Limb (tissue), 2 donors: Measurements from ENCODE around the gene SSTR4.
"Not testable (repeated sequence)": the region's sequence is repeated elsewhere in the genome, so short reads cannot be mapped to it uniquely, and the experiment has no call there.

ENCODE experiments used
- DNase-seq, 2 donors: peaks; one replicate each; pipeline ENCODE4 v3.0.0-alpha.2; 2016; ENCODE audit errors: extremely low spot score in 2 of 2

SSTR4 gene, protein sequence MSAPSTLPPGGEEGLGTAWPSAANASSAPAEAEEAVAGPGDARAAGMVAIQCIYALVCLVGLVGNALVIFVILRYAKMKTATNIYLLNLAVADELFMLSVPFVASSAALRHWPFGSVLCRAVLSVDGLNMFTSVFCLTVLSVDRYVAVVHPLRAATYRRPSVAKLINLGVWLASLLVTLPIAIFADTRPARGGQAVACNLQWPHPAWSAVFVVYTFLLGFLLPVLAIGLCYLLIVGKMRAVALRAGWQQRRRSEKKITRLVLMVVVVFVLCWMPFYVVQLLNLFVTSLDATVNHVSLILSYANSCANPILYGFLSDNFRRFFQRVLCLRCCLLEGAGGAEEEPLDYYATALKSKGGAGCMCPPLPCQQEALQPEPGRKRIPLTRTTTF

DNA sequence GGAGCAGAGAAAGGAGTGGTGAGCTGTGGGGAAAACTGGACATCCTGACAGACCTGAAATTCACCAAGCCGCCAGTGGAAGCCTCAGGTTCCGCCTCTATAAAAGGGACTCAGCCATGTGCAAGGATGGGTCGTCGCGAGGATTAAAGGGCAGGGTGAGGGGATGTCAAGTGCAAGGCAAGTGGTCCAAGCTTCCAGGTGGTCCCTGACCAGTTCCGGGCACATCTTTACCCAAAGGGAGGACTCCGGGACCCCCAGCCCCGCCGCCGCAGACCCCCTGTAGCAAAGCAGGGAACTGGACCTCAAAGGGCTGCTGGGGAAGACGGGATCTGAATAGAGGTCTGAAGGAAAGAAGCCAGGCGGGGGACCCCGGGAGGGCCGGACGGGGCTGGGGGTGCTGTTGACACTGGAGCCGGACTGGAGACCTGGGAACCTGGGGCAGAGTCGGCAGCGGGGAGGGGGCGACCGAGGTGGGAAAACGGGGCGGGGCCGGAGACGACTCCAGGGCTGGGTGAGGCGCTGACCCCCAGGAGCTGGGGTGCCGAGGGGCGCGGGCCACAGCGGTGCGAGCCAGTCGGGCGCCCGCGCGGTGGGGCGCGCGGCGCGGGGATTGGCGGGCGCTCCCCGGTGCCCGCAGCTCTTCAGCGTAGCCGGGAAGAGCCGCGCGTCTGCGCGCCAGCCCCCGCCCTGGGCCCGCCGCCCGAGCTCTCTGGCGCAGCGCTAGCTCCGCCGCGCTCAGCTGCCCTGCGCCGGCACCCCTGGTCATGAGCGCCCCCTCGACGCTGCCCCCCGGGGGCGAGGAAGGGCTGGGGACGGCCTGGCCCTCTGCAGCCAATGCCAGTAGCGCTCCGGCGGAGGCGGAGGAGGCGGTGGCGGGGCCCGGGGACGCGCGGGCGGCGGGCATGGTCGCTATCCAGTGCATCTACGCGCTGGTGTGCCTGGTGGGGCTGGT, at the start of gene SSTR4:
TSS of gene SSTR4 (plus strand) at position 592 of the 951 bp plus-strand sequence. CDS start at position 764, 172 bp downstream.
- DNase-seq, result peak in 1 of 2 donors; percentile 44

GRCh38 chr20:22986601-22987000, 48.5 kb upstream of the SSTR4 start:
- no peak for DNase-seq

DNA sequence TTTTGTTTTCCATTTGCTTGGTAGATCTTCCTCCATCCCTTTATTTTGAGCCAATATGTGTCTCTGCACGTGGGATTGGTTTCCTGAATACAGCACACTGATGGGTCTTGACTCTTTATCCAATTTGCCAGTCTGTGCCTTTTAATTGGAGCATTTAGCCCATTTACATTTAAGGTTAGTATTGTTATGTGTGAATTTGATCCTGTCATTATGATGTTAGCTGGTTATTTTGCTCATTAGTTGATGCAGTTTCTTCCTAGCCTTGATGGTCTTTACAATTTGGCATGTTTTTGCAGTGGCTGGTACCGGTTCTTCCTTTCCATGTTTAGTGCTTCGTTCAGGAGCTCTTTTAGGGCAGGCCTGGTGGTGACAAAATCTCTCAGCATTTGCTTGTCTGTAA, 43.7 kb upstream of the SSTR4 start:
- DNase-seq, result not testable (repeated sequence)

DNA sequence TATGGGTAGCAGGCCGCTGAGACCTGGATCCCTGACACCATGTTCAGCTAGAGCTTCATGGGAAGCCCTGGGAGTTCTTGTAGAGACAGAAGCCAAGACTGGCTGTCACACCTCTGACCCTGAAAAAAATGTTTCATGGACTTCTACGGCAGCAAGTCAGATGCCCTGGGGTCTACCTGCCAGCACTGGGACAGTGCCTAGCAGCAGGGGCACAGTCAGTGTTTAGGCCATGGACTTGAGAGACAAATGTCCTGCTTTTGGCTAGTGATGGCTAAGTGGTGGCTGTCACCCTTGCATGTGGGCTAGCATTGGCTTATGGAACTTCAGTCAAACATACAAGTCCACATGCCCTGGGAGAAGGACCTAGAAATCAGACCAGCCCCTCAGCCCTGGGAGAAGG, 41.3 kb upstream of the SSTR4 start:
- DNase-seq, result no peak

DNA sequence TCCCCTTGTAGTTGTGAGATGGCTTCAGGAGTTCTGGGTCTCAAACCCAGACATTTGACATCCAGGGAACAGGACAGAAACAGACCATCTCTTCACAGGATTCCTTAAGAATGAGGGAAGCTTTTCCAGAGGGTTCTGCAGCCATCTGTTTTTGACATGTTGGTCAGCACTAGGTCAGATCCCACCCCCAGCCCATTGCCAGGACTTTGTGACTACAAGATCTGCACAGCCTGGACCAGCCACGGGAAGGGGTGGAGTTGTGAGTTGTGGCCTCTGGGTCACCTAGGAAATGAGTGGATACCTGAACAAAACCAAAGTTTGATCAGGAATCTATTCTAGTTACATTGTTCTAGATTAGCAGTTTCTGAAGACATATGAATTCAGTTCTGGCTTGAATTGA, 39.2 kb upstream of the SSTR4 start:
- DNase-seq, result no peak

DNA sequence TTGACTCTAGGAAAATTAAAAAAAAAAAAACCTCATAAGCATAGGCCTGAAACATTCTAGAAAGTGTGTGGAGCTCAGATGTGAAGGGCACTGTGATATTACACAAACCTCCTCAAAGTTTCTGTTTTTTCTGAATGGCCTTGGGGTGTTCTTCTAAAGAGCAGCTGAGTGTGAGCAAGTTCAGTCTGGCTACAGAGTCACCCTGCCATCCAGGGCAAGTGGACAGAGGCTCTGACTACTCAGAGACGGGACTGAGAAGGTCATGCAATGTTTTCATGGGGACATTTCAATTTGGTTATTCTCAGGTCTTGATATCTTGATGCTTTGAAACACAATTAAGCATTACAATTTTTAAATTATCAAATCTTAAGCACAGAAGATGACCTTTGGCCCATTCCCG, 36.6 kb upstream of the SSTR4 start:
- DNase-seq, result no peak

GRCh38 chr20:22999756-23000155, 35.4 kb upstream of the SSTR4 start:
- no peak for DNase-seq

- DNase-seq, result no peak
Observed at GRCh38 chr20:23000232-23000947, 34.7 kb upstream of the SSTR4 start.

DNA sequence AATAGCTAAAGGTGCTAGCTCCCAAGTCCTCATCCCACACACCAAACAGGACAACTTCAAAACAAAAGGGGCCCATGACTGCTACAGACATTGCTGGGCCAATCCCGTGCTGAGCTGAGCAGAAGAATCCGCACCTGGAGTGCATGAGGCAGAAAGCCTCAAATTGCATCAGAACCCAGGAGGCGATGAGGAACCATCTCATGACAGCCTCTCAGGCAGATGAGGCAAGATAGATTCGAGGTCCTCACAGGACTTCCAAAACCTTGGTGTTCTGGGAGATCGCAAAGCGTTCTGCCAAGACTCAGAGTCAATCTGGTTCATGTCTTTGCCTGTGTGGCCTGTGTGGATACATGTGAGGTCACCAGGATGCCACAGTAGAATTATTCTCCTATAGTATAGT, 32.8 kb upstream of the SSTR4 start:
- no peak for DNase-seq

DNA sequence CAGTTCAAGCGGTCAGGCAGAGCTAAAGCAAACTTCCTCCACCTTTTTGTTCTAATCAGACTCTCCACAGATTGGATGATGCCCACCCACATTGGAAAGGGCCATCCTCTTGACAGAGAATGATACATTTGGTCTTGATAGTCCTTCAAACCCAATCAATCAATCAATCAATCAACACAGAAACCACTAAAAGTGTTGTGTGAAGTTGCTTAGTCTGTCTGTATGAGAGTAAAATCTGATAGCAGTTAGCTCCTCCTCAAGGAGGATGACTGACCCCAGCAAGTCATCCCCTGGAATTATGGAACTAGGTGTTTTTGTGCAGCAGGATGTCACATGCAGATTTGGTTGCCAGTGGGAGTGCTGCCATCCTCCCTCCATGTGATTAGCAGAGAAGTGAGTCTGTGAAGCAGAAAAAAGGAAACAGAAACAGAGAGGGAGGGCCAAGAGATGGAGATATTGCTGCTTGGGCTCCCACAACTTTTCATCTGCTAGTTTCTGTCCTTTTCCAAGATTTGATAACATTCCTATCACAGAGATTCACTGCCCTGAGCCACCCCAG, 32.0 kb upstream of the SSTR4 start:
- no peak for DNase-seq

DNA sequence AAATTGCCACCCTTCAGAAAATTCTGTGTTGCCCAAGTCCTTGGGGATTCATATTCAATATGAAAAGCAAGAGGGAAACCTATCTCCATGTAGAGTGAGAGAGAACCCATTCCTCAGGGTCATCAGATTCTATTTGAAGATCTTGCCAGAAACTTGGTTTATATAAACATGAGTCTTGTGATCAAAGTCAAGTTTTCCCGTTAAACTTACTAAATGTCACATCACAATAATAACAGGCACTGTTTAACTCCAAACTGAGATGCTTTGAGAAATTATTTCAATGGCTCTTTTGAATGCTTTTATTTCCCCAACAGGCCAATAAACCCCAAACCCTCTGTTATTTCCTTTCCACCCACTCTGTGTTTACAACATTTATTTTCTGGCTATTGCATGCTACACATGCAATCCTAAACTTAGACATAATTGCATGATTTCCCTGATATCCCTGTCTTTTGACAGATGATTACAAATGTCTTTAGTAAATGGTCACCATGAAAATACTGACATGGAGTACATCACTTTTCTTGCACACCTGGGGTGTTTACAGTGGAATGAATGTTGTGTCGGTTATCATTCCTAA, 31.1 kb upstream of the SSTR4 start:
- no peak for DNase-seq

DNA sequence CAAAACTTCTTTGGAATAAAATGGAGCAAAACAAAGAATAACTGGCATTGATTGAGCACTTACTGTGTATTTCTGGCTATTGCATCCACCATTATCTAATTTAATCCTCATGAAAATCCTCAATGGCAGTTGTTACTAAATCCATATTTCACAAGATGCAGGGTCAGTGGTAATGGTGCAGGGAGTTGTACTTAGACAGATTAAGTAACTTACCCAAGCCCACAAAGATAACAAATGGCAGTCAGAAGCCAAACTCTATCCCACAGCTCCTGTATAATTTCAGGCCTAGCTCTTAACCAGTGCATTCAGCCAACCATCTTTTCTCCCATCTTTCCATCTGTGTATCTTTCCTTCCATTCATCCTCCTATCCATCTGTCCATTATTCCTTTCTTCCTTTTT, 29.3 kb upstream of the SSTR4 start:
- DNase-seq, result no peak

GRCh38 chr20:23007462-23007861, 27.6 kb upstream of the SSTR4 start:
- no peak for DNase-seq

GRCh38 chr20:23007886-23008655, 27.0 kb upstream of the SSTR4 start:
- no peak for DNase-seq

GRCh38 chr20:23008667-23009066, 26.4 kb upstream of the SSTR4 start:
- DNase-seq, result no peak

DNA sequence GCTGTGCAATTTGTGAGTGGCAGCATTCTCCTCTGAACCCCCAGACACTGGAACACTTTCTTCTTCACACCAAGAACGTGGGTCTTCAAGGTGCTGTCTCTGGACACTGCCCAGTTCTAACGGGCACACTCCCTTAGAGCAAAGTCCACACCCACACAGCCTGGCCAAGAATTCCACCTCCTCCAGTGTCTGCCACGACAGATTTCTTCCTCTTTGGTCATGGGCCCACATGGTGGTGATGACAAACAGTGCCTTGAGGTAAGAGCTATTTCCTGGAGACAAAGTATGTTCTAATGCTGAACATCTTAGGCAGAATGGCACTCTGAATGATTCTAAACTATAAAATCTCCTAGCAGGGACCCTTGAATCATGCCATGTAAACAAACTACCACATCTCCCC, 25.5 kb upstream of the SSTR4 start:
- no peak for DNase-seq

GRCh38 chr20:23010096-23010495, 25.0 kb upstream of the SSTR4 start:
- DNase-seq, result no peak

DNA sequence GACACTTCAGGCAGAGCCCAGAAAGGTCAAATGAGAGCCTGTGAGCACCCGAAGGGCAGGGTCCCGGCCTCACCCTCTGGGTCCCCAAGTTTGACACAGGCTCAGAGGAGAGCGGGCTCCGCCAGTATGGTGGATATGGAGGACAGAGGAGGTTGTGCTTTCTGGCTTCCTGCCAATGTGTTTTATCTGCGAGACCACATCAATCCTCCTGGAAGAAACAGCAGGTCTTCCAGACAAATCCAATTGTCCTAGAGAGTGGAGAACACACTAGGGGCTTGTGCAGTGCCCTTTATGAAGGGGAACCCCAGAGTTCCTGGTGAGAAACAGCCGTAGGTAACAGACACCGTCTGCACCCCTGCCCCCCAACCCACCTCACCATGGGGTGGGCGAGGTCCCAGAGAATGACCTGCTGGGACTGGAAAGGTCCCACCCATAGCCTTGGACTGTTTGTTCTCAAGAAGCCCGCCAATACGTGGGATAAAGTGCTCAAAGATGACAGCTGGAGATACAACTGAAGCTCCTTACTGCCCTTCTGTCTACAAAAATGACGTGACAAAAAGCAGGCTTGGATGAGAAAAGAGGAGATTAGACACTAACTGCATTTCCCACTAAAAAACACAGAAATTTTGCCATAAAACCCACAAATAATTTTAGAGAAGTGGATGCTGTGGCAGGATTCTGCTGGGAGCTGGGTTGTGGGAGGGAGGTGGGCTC, 23.9 kb upstream of the SSTR4 start:
- no peak for DNase-seq

GRCh38 chr20:23013429-23013828, 21.7 kb upstream of the SSTR4 start:
- no peak for DNase-seq

GRCh38 chr20:23017516-23017915, 17.6 kb upstream of the SSTR4 start:
- no peak for DNase-seq
